CD8-positive, alpha-beta memory T cell (primary cell): ENCODE measurements around the gene DCAF15. TPM values are rescaled to one million over a fixed set of nuclear protein-coding genes. Genes with fewer than 3 reads are reported as not detected.
A peak's percentile ranks its signal among the peaks of the same experiment; 100 is the strongest.
"Not testable (repeated sequence)": the region's sequence is repeated elsewhere in the genome, so short reads cannot be mapped to it uniquely, and the experiment has no call there.

Source experiments
- CTCF ChIA-PET: fragments of 350-600 bp; sonication (Branson Sonifier 250); formaldehyde crosslinking; loops from one replicate; lab custom pipeline; 2021; ENCODE audit warnings: antibody characterized with exemption; lab: Charles Lee
- POLR2A ChIA-PET: fragments of 350-600 bp; sonication (Branson Sonifier 250); formaldehyde crosslinking; loops from one replicate; lab custom pipeline; 2021; ENCODE audit warnings: antibody characterized with exemption; lab: Charles Lee
- DNase-seq, 5 donors: peaks; one replicate each; pipeline versions ENCODE4 v3.0.0 to v3.0.0-alpha.2; 2020 to 2022; ENCODE audit warnings: mixed read lengths in 1 of 5
- H3K27ac ChIP-seq: one replicate; pipeline ENCODE4 v1.7.0; 2013; ENCODE audit warnings: low read depth, mild to moderate bottlenecking, low read length, moderate library complexity
- H3K27me3 ChIP-seq: 2 replicates; pipeline ENCODE4 v1.7.0; 2013; ENCODE audit warnings: low read length, mild to moderate bottlenecking; ENCODE audit not compliant: insufficient read depth, poor library complexity, severe bottlenecking
- H3K36me3 ChIP-seq: 2 replicates; pipeline ENCODE4 v1.7.0; 2013; ENCODE audit warnings: mild to moderate bottlenecking, low read length, moderate library complexity; ENCODE audit not compliant: insufficient read depth
- H3K4me1 ChIP-seq: 2 replicates; pipeline ENCODE4 v1.7.0; 2013; ENCODE audit warnings: mild to moderate bottlenecking, low read length, moderate library complexity; ENCODE audit not compliant: insufficient read depth
- H3K4me3 ChIP-seq: 2 replicates; pipeline ENCODE4 v1.7.0; 2013; ENCODE audit warnings: mild to moderate bottlenecking, low read length
- H3K9me3 ChIP-seq: 2 replicates; pipeline ENCODE4 v1.7.0; 2013; ENCODE audit warnings: mild to moderate bottlenecking, low read length
- H3K27ac Mint-ChIP-seq, 8 donors: one replicate each; pipeline ENCODE4 v1.8.0; 2020 to 2021; ENCODE audit warnings: mixed read lengths in 8 of 8, mild to moderate bottlenecking in 6 of 8, inconsistent platforms in 3 of 8, moderate library complexity in 3 of 8
- H3K27me3 Mint-ChIP-seq, 2 donors: one replicate each; pipeline ENCODE4 v1.8.0; 2020 to 2021; ENCODE audit warnings: mixed read lengths in 2 of 2, mild to moderate bottlenecking in 1 of 2, moderate library complexity in 1 of 2
- H3K36me3 Mint-ChIP-seq, 3 donors: one replicate each; pipeline ENCODE4 v1.8.0; 2020 to 2021; ENCODE audit warnings: mixed read lengths in 3 of 3, inconsistent platforms in 1 of 3, mild to moderate bottlenecking in 1 of 3
- H3K4me1 Mint-ChIP-seq, 3 donors: one replicate each; pipeline ENCODE4 v1.8.0; 2020 to 2021; ENCODE audit warnings: mixed read lengths in 3 of 3, inconsistent platforms in 1 of 3, mild to moderate bottlenecking in 1 of 3
- H3K4me3 Mint-ChIP-seq, 7 donors: one replicate each; pipeline ENCODE4 v1.8.0; 2020 to 2021; ENCODE audit warnings: mixed read lengths in 7 of 7, mild to moderate bottlenecking in 6 of 7, moderate library complexity in 4 of 7, inconsistent platforms in 2 of 7
- H3K9me3 Mint-ChIP-seq, 5 donors: one replicate each; pipeline ENCODE4 v1.8.0; 2020 to 2022; ENCODE audit warnings: mixed read lengths in 5 of 5, mild to moderate bottlenecking in 3 of 5, moderate library complexity in 2 of 5, inconsistent platforms in 1 of 5
- polyA plus RNA-seq: library from polyadenylated mRNA; unstranded; fragments of 300-500 nt; fragmentation: Illumina TruSeq; gene quantifications from one replicate; pipeline ENCODE4 v1.2.3, GENCODE V29; 2021
- total RNA-seq, 2 experiments: library from RNA; stranded (reverse); gene quantifications; one replicate each; pipeline ENCODE4 v1.2.3, GENCODE V29; 2021

Gene DCAF15
- total and polyA plus RNA-seq, 3 experiments from 2014 or later = 8.0 to 66.5 (median 64.6) TPM

DNA sequence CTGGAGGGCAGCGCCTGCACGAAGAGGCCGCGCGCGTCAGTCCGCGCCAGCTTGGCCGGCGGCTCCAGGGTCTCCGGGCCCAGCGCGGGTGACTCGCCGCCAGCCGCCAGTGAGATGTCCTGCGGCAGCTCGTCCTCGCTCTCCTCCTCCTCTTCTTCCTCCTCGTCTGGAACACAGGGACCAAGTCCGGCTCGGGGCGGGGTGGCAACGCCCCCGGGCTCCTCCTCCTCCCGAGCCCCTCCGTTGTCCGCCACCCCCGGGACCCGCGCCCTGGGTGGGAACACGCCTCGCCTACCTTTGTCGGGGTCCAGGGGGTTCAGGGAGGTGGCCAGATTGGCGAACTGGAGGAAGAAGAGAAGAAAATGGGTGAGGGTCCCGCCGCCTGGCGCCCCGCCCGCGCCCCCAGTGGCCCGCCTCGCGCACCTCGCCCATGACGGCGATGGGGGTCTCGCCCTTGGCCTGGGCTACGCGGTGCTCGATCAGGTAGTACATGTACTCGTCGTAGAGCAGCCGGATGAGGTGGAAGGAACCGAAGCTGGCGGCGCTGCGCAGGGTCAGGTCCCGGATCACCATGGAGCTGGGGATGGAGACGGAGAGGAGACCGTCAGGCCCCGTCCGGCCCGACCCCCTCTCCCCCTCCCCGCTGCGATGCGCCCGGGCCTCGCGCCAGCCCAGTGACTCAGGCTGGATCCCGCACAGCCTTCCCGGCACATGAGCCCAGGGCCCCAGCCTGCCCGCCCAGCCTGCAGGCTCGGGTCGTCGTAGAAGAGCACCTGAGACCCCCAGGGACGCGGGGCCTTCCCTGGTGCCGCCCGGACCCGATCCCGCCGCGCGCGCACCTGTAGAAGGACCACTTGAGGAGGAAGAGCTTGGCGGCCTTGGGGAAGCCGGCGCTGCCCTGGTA is 10.6 kb downstream of the DCAF15 start:
- no peak overlapping the region for H3K4me3 Mint-ChIP-seq
- H3K27ac Mint-ChIP-seq = no peak overlapping the region
- Histone ChIP-seq H3K4me3 (no peak overlapping the region), H3K9me3 (no peaks in the 10 kb centered on the region), H3K36me3 (peaks cover 23% of the 10 kb centered on the region), H3K27ac (no peak overlapping the region), H3K27me3 (no peaks in the 10 kb centered on the region), H3K4me1 (no peaks in the 10 kb centered on the region)
- H3K36me3 Mint-ChIP-seq = peaks cover 0 to 68% (median 0%) of the 10 kb centered on the region in 3 donors
- H3K27me3 Mint-ChIP-seq = no peaks in the 10 kb centered on the region
- H3K9me3 Mint-ChIP-seq = no peaks in the 10 kb centered on the region
- ChIA-PET POLR2A (no interaction called here), CTCF (no interaction called here)
- no peak for DNase-seq
- H3K4me1 Mint-ChIP-seq = peaks cover 0 to 8% (median 0%) of the 10 kb centered on the region in 3 donors

- Mint-ChIP-seq H3K27me3 (no peaks in the 10 kb centered on the region), H3K36me3 (peaks cover 0 to 65% (median 0%) of the 10 kb centered on the region in 3 donors), H3K9me3 (no peaks in the 10 kb centered on the region), H3K4me1 (peaks cover 0 to 4% (median 0%) of the 10 kb centered on the region in 3 donors), H3K4me3 (no peak overlapping the region), H3K27ac (no peak overlapping the region)
- ChIA-PET CTCF (no interaction called here), POLR2A (no interaction called here)
- no peaks in the 10 kb centered on the region for H3K9me3 ChIP-seq
- no peak overlapping the region for H3K4me3 ChIP-seq
- no peaks in the 10 kb centered on the region for H3K4me1 ChIP-seq
- no peaks in the 10 kb centered on the region for H3K27me3 ChIP-seq
- peaks cover 18% of the 10 kb centered on the region for H3K36me3 ChIP-seq
- H3K27ac ChIP-seq = no peak overlapping the region
- no peak for DNase-seq
Measured at GRCh38 chr19:13963603-13964105, 11.3 kb downstream of the DCAF15 start.

GRCh38 chr19:13964776-13965175 is 12.5 kb downstream of the DCAF15 start:
- no peak overlapping the region for H3K27ac ChIP-seq
- CTCF ChIA-PET = no interaction called here
- peak overlapping the region in 3 of 8 donors; percentile 17 to 36 (median 35) for H3K27ac Mint-ChIP-seq

DNA sequence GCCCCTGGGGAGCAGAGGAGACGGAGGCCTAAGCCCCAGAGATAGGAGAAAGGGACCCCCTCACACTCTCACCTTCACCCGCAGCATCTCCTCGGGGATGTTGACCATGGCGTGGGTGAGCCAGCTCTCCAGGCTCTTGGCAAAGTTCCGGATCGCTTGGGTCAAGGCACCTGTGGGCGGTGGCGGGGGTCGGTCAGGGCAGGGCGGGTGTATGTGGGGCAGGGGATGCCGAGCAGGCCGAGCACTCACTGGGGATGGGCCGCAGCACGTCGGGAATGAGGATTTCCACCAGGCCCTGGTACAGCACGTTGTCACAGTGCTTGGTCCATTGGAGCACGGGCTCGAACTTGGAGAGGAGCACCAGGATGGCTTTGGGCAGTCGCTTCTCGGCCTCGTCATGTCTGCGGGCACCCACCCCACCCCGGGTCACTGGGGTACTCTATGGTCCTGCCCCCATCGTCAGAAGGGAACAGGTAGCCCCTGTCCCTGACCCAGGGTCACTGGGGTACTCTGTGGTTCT is 13.1 kb downstream of the DCAF15 start:
- no peak for DNase-seq
- peaks cover 0 to 64% (median 4%) of the 10 kb centered on the region in 3 donors for H3K36me3 Mint-ChIP-seq
- no peaks in the 10 kb centered on the region for H3K27me3 Mint-ChIP-seq
- Histone ChIP-seq H3K4me3 (no peak overlapping the region), H3K27ac (no peak overlapping the region), H3K27me3 (no peaks in the 10 kb centered on the region), H3K4me1 (no peaks in the 10 kb centered on the region), H3K9me3 (no peaks in the 10 kb centered on the region), H3K36me3 (peaks cover 18% of the 10 kb centered on the region)
- no peak overlapping the region for H3K4me3 Mint-ChIP-seq
- peak overlapping the region in 1 of 8 donors; percentile 10 for H3K27ac Mint-ChIP-seq
- CTCF ChIA-PET = no interaction called here
- peaks cover 0 to 4% (median 0%) of the 10 kb centered on the region in 3 donors for H3K4me1 Mint-ChIP-seq
- POLR2A ChIA-PET = interaction anchor here (0.5 kb wide), 1 partner anchor 37 kb away, joined by 3 read pairs; no protein-coding TSS in a partner anchor
- H3K9me3 Mint-ChIP-seq = no peaks in the 10 kb centered on the region

More at GRCh38 chr19:13964776-13965175, 12.5 kb downstream of the DCAF15 start:
- H3K27me3 ChIP-seq = no peaks in the 10 kb centered on the region
- peaks cover 0 to 66% (median 4%) of the 10 kb centered on the region in 3 donors for H3K36me3 Mint-ChIP-seq
- POLR2A ChIA-PET = interaction anchor here (0.5 kb wide), 1 partner anchor 36 kb away, joined by 3 read pairs; no protein-coding TSS in a partner anchor
- H3K4me1 Mint-ChIP-seq = peaks cover 0 to 4% (median 0%) of the 10 kb centered on the region in 3 donors
- H3K27me3 Mint-ChIP-seq = no peaks in the 10 kb centered on the region
- H3K4me3 Mint-ChIP-seq = no peak overlapping the region
- DNase-seq = no peak
- peaks cover 19% of the 10 kb centered on the region for H3K36me3 ChIP-seq
- H3K4me1 ChIP-seq = no peaks in the 10 kb centered on the region
- no peaks in the 10 kb centered on the region for H3K9me3 Mint-ChIP-seq
- no peak overlapping the region for H3K4me3 ChIP-seq
- no peaks in the 10 kb centered on the region for H3K9me3 ChIP-seq

GRCh38 chr19:13965926-13966683 is 13.8 kb downstream of the DCAF15 start:
- H3K27ac Mint-ChIP-seq = no peak overlapping the region

GRCh38 chr19:13966684-13967128 is 14.4 kb downstream of the DCAF15 start:
- Mint-ChIP-seq H3K4me1 (no peaks in the 10 kb centered on the region), H3K9me3 (no peaks in the 10 kb centered on the region), H3K27me3 (no peaks in the 10 kb centered on the region), H3K4me3 (no peak overlapping the region), H3K36me3 (peaks cover 0 to 59% (median 4%) of the 10 kb centered on the region in 3 donors), H3K27ac (peak overlapping the region in 1 of 8 donors; percentile 46)
- Histone ChIP-seq H3K9me3 (no peaks in the 10 kb centered on the region), H3K4me3 (no peak overlapping the region), H3K27ac (no peak overlapping the region), H3K4me1 (no peaks in the 10 kb centered on the region), H3K36me3 (peaks cover 14% of the 10 kb centered on the region), H3K27me3 (no peaks in the 10 kb centered on the region)
- ChIA-PET CTCF (no interaction called here), POLR2A (no interaction called here)
- no peak for DNase-seq

More at GRCh38 chr19:13965926-13966683, 13.8 kb downstream of the DCAF15 start:
- Mint-ChIP-seq H3K4me3 (no peak overlapping the region), H3K4me1 (peaks cover 0 to 4% (median 0%) of the 10 kb centered on the region in 3 donors), H3K36me3 (peaks cover 0 to 60% (median 4%) of the 10 kb centered on the region in 3 donors), H3K9me3 (no peaks in the 10 kb centered on the region), H3K27me3 (no peaks in the 10 kb centered on the region)
- no peaks in the 10 kb centered on the region for H3K4me1 ChIP-seq
- H3K36me3 ChIP-seq = peaks cover 14% of the 10 kb centered on the region
- DNase-seq = no peak
- H3K27ac ChIP-seq = no peak overlapping the region
- no peaks in the 10 kb centered on the region for H3K27me3 ChIP-seq
- ChIA-PET CTCF (no interaction called here), POLR2A (no interaction called here)
- H3K4me3 ChIP-seq = no peak overlapping the region
- no peaks in the 10 kb centered on the region for H3K9me3 ChIP-seq

GRCh38 chr19:13967206-13967605 is 14.9 kb downstream of the DCAF15 start:
- H3K27ac Mint-ChIP-seq = peak overlapping the region in 1 of 8 donors; percentile 46
- H3K4me3 Mint-ChIP-seq, CTCF ChIA-PET, H3K4me1 ChIP-seq, H3K4me1 Mint-ChIP-seq, H3K27ac ChIP-seq, H3K4me3 ChIP-seq, POLR2A ChIA-PET, H3K27me3 ChIP-seq, H3K9me3 ChIP-seq, H3K27me3 Mint-ChIP-seq, H3K9me3 Mint-ChIP-seq, DNase-seq: not testable (repeated sequence)
- peaks cover 14% of the 10 kb centered on the region for H3K36me3 ChIP-seq
- H3K36me3 Mint-ChIP-seq = peaks cover 0 to 59% (median 4%) of the 10 kb centered on the region in 3 donors
